ENCODE measurements around the gene NSRP1. TPM values are rescaled to one million over a fixed set of nuclear protein-coding genes. Genes with fewer than 3 reads are reported as not detected.
"Not testable (repeated sequence)": the region's sequence is repeated elsewhere in the genome, so short reads cannot be mapped to it uniquely, and the experiment has no call there.

The NSRP1 gene
- total and polyA plus RNA-seq, 2 of the 4 experiments (the other 2 are of a cell fraction) = 3.4 to 14.2 TPM

DNA sequence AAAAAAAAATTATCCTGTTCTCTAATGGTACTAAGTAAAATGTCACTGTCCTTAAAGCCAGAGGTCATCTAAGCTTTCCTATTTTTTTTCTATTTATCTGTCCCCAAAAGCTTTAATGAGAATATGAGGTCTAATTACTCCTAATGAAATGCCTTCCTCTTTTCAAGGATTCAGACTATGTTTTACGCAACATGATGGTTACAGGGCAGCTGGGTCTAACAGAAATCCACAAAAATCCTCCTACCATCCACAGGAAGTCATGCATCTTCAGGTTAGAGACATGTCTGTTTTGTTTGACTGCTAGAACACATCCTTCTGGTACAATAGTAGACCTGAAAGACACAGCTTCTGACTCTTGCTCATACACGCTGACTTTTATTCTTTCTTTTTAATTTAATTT, 29.7 kb upstream of the NSRP1 start:
- ATAC-seq (ENCODE audit: low read depth) = no peak

DNA sequence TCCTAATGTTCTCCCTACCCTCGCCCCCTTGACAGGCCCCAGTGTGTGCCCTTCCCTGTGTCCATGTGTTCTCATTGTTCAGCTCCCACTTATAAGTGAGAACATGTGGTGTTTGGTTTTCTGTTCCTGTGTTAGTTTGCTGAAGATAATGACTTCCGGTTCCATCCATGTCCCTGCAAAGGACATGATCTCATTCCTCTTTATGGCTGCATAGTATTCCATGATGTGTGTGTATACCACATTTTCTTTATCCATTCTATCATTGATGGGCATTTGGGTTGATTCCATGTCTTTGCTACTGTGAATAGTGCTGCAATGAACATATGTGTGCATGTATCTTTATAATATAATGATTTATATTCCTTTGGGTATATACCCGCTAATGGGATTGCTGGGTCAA, 29.2 kb upstream of the NSRP1 start:
- intact Hi-C loops (cut with micrococcal nuclease); POLR2A ChIA-PET (ENCODE audit: unreplicated experiment); ATAC-seq (ENCODE audit: low read depth); H3K79me1 ChIP-seq (ENCODE audit: low read depth in 1 of 2, low read length in 2 of 2); H3K4me2 ChIP-seq (ENCODE audit: low read depth, low read length); H4K91ac ChIP-seq (ENCODE audit: insufficient read depth, low read depth, low read length); H3K4me3 ChIP-seq (ENCODE audit: insufficient read depth, low read depth, low read length); CTCF ChIA-PET; H2BK20ac ChIP-seq (ENCODE audit: low read depth, low read length); H2BK120ac ChIP-seq (ENCODE audit: low read depth, low read length); H4K8ac ChIP-seq (ENCODE audit: low read depth in 2 of 2, low read length in 2 of 2); H2AFZ ChIP-seq (replicated peaks; ENCODE audit: low read length, poor library complexity); H3K56ac ChIP-seq (ENCODE audit: extremely low read depth, insufficient read depth, low read length); H3K18ac ChIP-seq (ENCODE audit: low read depth, low read length); H3K4ac ChIP-seq (ENCODE audit: low read depth, low read length); H3K27ac ChIP-seq (ENCODE audit: insufficient read depth, low read length); H3K9me1 ChIP-seq (ENCODE audit: insufficient read depth, low read length); H2AK5ac ChIP-seq (ENCODE audit: low read depth, low read length); H3K9ac ChIP-seq (ENCODE audit: low read depth, low read length); H4K5ac ChIP-seq (ENCODE audit: low read depth, low read length); H2BK15ac ChIP-seq (ENCODE audit: low read depth, low read length); DNase-seq; H3K23ac ChIP-seq (ENCODE audit: low read depth, low read length); H2AK9ac ChIP-seq (replicated peaks; ENCODE audit: low read depth, low read length, poor library complexity); H2BK5ac ChIP-seq (ENCODE audit: low read depth, low read length, poor library complexity, severe bottlenecking); H3K4me1 ChIP-seq (ENCODE audit: control insufficient read depth, insufficient read depth, low read length); dilution Hi-C loops (cut with HindIII; ENCODE audit: low sequenced_read_pairs, unreplicated experiment); BruUV-seq (replicated peaks); H3K14ac ChIP-seq (replicated peaks; ENCODE audit: low read depth, low read length); H3K36me3 ChIP-seq (ENCODE audit: control insufficient read depth, insufficient read depth, low read length); H3K9me3 ChIP-seq (ENCODE audit: control insufficient read depth, insufficient read depth, low read length); H4K20me1 ChIP-seq (ENCODE audit: insufficient read depth, low read length): not testable (repeated sequence)
- in situ Hi-C loops (cut with MboI; ENCODE audit: low sequenced_read_pairs) = loop anchor here (10.0 kb wide), 1 partner anchor 283 kb away; no protein-coding TSS in a partner anchor
- peaks cover 17% of the 10 kb centered on the region for H3K27me3 ChIP-seq (ENCODE audit: control insufficient read depth, insufficient read depth, low read length)
- no CpG with 5 or more reads among the region's 3 CpGs for WGBS, 2 experiments (ENCODE audit: extremely low coverage in 2 of 2, insufficient read length in 1 of 2)

More for the DNA sequence above, 29.7 kb upstream of the NSRP1 start:
- no TSS peak for BruUV-seq (replicated peaks)
- in situ Hi-C loops (cut with MboI; ENCODE audit: low sequenced_read_pairs) = loop anchor here (10.0 kb wide), 1 partner anchor 282 kb away; no protein-coding TSS in a partner anchor
- intact Hi-C loops (cut with micrococcal nuclease) = no loop called here
- Histone ChIP-seq H4K20me1 (ENCODE audit: insufficient read depth, low read length) (no peaks in the 10 kb centered on the region), H2BK5ac (ENCODE audit: low read depth, low read length, poor library complexity, severe bottlenecking) (no peak overlapping the region), H2AK5ac (ENCODE audit: low read depth, low read length) (no peak overlapping the region), H2AK9ac (replicated peaks; ENCODE audit: low read depth, low read length, poor library complexity) (no peak overlapping the region), H3K14ac (replicated peaks; ENCODE audit: low read depth, low read length) (no peak overlapping the region), H3K9ac (ENCODE audit: low read depth, low read length) (no peak overlapping the region), H3K27me3 (ENCODE audit: control insufficient read depth, insufficient read depth, low read length) (peaks cover 19% of the 10 kb centered on the region), H2BK15ac (ENCODE audit: low read depth, low read length) (no peak overlapping the region), H4K91ac (ENCODE audit: insufficient read depth, low read depth, low read length) (no peak overlapping the region), H3K79me1 (ENCODE audit: low read depth in 1 of 2, low read length in 2 of 2) (no peaks in the 10 kb centered on the region), H3K9me1 (ENCODE audit: insufficient read depth, low read length) (0 out of 2 replicates have a peak, but pooled peaks cover 4% of the 10 kb centered on the region), H3K4ac (ENCODE audit: low read depth, low read length) (no peak overlapping the region), H2BK20ac (ENCODE audit: low read depth, low read length) (no peak overlapping the region), H4K8ac (ENCODE audit: low read depth in 2 of 2, low read length in 2 of 2) (no peak overlapping the region), H3K27ac (ENCODE audit: insufficient read depth, low read length) (no peak overlapping the region), H3K4me2 (ENCODE audit: low read depth, low read length) (no peak overlapping the region), H3K9me3 (ENCODE audit: control insufficient read depth, insufficient read depth, low read length) (no peaks in the 10 kb centered on the region), H2AFZ (replicated peaks; ENCODE audit: low read length, poor library complexity) (no peak overlapping the region), H2BK120ac (ENCODE audit: low read depth, low read length) (no peak overlapping the region), H3K23ac (ENCODE audit: low read depth, low read length) (no peak overlapping the region), H4K5ac (ENCODE audit: low read depth, low read length) (no peak overlapping the region), H3K36me3 (ENCODE audit: control insufficient read depth, insufficient read depth, low read length) (no peaks in the 10 kb centered on the region), H3K4me3 (ENCODE audit: insufficient read depth, low read depth, low read length) (no peak overlapping the region), H3K18ac (ENCODE audit: low read depth, low read length) (no peak overlapping the region), H3K4me1 (ENCODE audit: control insufficient read depth, insufficient read depth, low read length) (no peaks in the 10 kb centered on the region; the same call in 1 of the 2 replicates), H3K56ac (ENCODE audit: extremely low read depth, insufficient read depth, low read length) (no peak overlapping the region)
- no peak for DNase-seq
- CTCF ChIA-PET = no interaction called here
- TF ChIP-seq POLR2A (IDR thresholded peaks at IDR 0.05; ENCODE audit: low read depth, low read length) = no peak
- TF ChIP-seq MAZ (IDR thresholded peaks at IDR 0.05; ENCODE audit: borderline replicate concordance, low read depth, low read length) = no peak
- TF ChIP-seq FOS (IDR thresholded peaks at IDR 0.05; ENCODE audit: low read depth, low read length) = no peak
- no peak for TF ChIP-seq RCOR1 (IDR thresholded peaks at IDR 0.05; ENCODE audit: insufficient replicate concordance, low read length)
- TF ChIP-seq, protein P1, sequence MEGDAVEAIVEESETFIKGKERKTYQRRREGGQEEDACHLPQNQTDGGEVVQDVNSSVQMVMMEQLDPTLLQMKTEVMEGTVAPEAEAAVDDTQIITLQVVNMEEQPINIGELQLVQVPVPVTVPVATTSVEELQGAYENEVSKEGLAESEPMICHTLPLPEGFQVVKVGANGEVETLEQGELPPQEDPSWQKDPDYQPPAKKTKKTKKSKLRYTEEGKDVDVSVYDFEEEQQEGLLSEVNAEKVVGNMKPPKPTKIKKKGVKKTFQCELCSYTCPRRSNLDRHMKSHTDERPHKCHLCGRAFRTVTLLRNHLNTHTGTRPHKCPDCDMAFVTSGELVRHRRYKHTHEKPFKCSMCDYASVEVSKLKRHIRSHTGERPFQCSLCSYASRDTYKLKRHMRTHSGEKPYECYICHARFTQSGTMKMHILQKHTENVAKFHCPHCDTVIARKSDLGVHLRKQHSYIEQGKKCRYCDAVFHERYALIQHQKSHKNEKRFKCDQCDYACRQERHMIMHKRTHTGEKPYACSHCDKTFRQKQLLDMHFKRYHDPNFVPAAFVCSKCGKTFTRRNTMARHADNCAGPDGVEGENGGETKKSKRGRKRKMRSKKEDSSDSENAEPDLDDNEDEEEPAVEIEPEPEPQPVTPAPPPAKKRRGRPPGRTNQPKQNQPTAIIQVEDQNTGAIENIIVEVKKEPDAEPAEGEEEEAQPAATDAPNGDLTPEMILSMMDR (conservative IDR thresholded peaks at IDR 0.05; ENCODE audit: low read depth, low read length) = no peak
- no CpG with 5 or more reads among the region's 2 CpGs for WGBS, 2 experiments (ENCODE audit: extremely low coverage in 2 of 2, insufficient read length in 1 of 2)
- POLR2A ChIA-PET (ENCODE audit: unreplicated experiment) = no interaction called here
- dilution Hi-C loops (cut with HindIII; ENCODE audit: low sequenced_read_pairs, unreplicated experiment) = no loop called here

All from IMR-90 (cell line).